ENCODE data around the gene SYNDIG1L.

GRCh38 chr14:74408870-74409269, 17.1 kb downstream of the SYNDIG1L start:
- TF ChIP-seq, protein P1, sequence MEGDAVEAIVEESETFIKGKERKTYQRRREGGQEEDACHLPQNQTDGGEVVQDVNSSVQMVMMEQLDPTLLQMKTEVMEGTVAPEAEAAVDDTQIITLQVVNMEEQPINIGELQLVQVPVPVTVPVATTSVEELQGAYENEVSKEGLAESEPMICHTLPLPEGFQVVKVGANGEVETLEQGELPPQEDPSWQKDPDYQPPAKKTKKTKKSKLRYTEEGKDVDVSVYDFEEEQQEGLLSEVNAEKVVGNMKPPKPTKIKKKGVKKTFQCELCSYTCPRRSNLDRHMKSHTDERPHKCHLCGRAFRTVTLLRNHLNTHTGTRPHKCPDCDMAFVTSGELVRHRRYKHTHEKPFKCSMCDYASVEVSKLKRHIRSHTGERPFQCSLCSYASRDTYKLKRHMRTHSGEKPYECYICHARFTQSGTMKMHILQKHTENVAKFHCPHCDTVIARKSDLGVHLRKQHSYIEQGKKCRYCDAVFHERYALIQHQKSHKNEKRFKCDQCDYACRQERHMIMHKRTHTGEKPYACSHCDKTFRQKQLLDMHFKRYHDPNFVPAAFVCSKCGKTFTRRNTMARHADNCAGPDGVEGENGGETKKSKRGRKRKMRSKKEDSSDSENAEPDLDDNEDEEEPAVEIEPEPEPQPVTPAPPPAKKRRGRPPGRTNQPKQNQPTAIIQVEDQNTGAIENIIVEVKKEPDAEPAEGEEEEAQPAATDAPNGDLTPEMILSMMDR (IDR thresholded peaks at IDR 0.05) = no peak
- TF ChIP-seq POLR2A (IDR thresholded peaks at IDR 0.05) (no peak), POLR2AphosphoS5 (IDR thresholded peaks at IDR 0.05) (no peak), EP300 (IDR thresholded peaks at IDR 0.05) (no peak)

All from stomach (tissue), 4 donors.